Measurements from ENCODE around the gene ANKRD53.
"Not testable (repeated sequence)": the region's sequence is repeated elsewhere in the genome, so short reads cannot be mapped to it uniquely, and the experiment has no call there.

Gene ANKRD53

DNA sequence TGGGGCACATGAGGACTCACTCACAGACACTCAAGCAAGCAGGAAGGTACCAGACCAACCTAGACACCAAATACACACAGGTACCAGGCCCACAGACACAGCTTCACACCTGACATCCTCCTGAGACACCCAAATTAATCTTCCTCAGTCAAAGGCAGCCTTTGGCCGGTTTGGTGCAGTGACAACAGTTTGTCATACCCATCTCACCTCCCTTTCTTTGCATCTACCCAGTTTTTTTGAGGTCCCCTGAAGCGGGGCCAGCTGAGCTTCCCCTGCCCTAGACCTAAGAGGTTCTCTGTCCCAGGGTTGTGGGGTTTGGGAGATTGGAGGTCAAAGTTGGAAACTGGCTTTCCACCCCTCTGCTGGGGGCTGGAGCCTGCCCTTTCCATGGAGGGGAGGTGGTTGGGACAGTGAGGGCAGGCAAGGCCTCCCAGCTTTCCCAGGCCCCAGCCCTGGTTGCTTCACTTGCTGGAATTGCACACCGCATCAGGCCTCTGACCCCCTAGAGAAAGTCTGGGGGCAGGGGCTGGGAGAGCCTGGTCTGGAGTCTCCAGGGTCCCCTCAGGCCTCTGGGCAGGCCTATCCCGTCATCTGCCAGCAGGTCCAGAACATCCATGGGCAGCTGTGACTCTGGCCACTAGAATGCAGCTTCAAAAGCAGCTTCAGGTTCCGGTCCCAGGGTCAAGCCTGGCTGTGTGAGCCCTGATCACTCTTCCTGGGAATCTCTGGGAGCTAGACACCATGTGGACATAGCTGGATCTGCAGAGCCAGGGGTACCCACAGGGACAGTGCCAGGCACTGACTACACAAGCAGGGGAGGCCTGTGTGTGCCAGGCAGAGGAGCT is 28.7 kb downstream of the ANKRD53 start:
- H3K9ac ChIP-seq (ENCODE audit: low read length), result no peak overlapping the region
- no peak overlapping the region for H3K4me2 ChIP-seq (ENCODE audit: low read depth, low read length)
- no peaks in the 10 kb centered on the region for H3K79me2 ChIP-seq (ENCODE audit: low read length)
- H3K4me1 ChIP-seq (ENCODE audit: low read length), result no peaks in the 10 kb centered on the region
- no peak for DNase-seq
- H3K4me3 ChIP-seq (ENCODE audit: low read length), result no peak overlapping the region
- no peaks in the 10 kb centered on the region for H3K9me3 ChIP-seq (replicated peaks; ENCODE audit: insufficient read depth, low read length)
- H3K9me2 ChIP-seq (replicated peaks; ENCODE audit: insufficient read depth, low read length), result no peaks in the 10 kb centered on the region
- no peak overlapping the region for H2AFZ ChIP-seq (ENCODE audit: low read length)
- H3F3A ChIP-seq (ENCODE audit: insufficient read depth, low read length), result no peaks in the 10 kb centered on the region
- H3K27ac ChIP-seq (ENCODE audit: low read length), result no peak overlapping the region
- no peaks in the 10 kb centered on the region for H3K27me3 ChIP-seq (replicated peaks; ENCODE audit: insufficient read depth, low read length)
- TF ChIP-seq EZH2phosphoT487 (IDR thresholded peaks at IDR 0.05; ENCODE audit: low read length), result no peak
- TF ChIP-seq, protein P1, sequence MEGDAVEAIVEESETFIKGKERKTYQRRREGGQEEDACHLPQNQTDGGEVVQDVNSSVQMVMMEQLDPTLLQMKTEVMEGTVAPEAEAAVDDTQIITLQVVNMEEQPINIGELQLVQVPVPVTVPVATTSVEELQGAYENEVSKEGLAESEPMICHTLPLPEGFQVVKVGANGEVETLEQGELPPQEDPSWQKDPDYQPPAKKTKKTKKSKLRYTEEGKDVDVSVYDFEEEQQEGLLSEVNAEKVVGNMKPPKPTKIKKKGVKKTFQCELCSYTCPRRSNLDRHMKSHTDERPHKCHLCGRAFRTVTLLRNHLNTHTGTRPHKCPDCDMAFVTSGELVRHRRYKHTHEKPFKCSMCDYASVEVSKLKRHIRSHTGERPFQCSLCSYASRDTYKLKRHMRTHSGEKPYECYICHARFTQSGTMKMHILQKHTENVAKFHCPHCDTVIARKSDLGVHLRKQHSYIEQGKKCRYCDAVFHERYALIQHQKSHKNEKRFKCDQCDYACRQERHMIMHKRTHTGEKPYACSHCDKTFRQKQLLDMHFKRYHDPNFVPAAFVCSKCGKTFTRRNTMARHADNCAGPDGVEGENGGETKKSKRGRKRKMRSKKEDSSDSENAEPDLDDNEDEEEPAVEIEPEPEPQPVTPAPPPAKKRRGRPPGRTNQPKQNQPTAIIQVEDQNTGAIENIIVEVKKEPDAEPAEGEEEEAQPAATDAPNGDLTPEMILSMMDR (IDR thresholded peaks at IDR 0.05; ENCODE audit: low read length), result no peak
- no peak for TF ChIP-seq EZH2 (optimal IDR thresholded peaks at IDR 0.05; ENCODE audit: low read depth, low read length)
- H4K20me1 ChIP-seq (ENCODE audit: insufficient read depth, low read length), result no peaks in the 10 kb centered on the region
- H3K36me3 ChIP-seq (replicated peaks; ENCODE audit: insufficient read depth, low read length), result no peaks in the 10 kb centered on the region

DNA sequence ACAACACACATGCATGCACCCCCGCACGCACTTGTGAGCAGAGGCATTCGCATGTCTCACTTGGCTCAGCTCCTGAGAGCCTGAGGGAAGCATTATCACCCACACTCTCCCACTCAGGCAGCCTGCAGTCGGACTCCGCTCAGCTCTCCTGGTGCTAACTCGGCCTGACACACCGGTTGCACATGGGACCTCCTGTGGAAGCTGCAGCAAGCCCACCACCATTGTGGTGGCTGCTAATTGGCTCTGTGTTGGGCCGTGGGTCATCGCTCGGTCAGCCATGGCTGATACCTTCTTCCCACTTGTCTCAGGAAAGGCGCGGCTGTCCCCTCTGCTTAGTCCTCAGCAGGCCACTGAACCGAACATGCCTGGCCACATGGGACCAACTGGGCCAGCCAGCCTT is 29.9 kb downstream of the ANKRD53 start:
- Histone ChIP-seq H3K4me2 (ENCODE audit: low read depth, low read length) (no peak overlapping the region), H2AFZ (ENCODE audit: low read length) (no peak overlapping the region), H3K4me1 (ENCODE audit: low read length) (no peaks in the 10 kb centered on the region), H3K27me3 (replicated peaks; ENCODE audit: insufficient read depth, low read length) (no peaks in the 10 kb centered on the region), H3K9me2 (replicated peaks; ENCODE audit: insufficient read depth, low read length) (no peaks in the 10 kb centered on the region), H3F3A (ENCODE audit: insufficient read depth, low read length) (no peaks in the 10 kb centered on the region), H4K20me1 (ENCODE audit: insufficient read depth, low read length) (no peaks in the 10 kb centered on the region), H3K27ac (ENCODE audit: low read length) (no peak overlapping the region), H3K36me3 (replicated peaks; ENCODE audit: insufficient read depth, low read length) (no peaks in the 10 kb centered on the region), H3K4me3 (ENCODE audit: low read length) (no peak overlapping the region), H3K9ac (ENCODE audit: low read length) (no peak overlapping the region), H3K9me3 (replicated peaks; ENCODE audit: insufficient read depth, low read length) (no peaks in the 10 kb centered on the region), H3K79me2 (ENCODE audit: low read length) (no peaks in the 10 kb centered on the region)
- DNase-seq, result no peak
- TF ChIP-seq EZH2 (optimal IDR thresholded peaks at IDR 0.05; ENCODE audit: low read depth, low read length) (no peak), EZH2phosphoT487 (IDR thresholded peaks at IDR 0.05; ENCODE audit: low read length) (no peak)
- TF ChIP-seq, protein P1 (IDR thresholded peaks at IDR 0.05; ENCODE audit: low read length), result no peak

DNA sequence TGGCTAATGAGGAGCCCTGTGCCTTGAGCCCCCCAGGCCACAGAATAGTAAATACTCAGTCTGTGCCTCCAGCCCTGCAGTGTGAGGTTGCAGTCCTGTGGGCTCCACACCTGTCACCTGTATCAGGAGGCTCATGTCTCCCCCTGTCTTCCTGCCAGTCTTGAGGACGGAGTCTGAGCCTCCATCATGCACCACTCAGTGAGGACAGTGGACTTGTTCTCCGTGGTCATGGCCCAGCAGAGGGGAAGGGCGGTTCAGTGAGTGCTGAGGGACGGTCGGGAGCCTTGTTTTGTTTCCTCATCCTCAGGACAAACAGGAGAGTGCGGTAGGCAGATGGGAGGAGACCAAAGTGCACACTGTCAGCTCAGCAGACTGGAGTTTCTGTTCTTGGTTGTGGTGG is 33.4 kb downstream of the ANKRD53 start:
- not testable (repeated sequence) for H3K27ac ChIP-seq (ENCODE audit: low read length); H3K79me2 ChIP-seq (ENCODE audit: low read length); H3K4me2 ChIP-seq (ENCODE audit: low read depth, low read length); H2AFZ ChIP-seq (ENCODE audit: low read length); H4K20me1 ChIP-seq (ENCODE audit: insufficient read depth, low read length); H3K9ac ChIP-seq (ENCODE audit: low read length); H3K27me3 ChIP-seq (replicated peaks; ENCODE audit: insufficient read depth, low read length); H3K4me1 ChIP-seq (ENCODE audit: low read length); H3K36me3 ChIP-seq (replicated peaks; ENCODE audit: insufficient read depth, low read length); H3K4me3 ChIP-seq (ENCODE audit: low read length); DNase-seq; H3F3A ChIP-seq (ENCODE audit: insufficient read depth, low read length); H3K9me3 ChIP-seq (replicated peaks; ENCODE audit: insufficient read depth, low read length); H3K9me2 ChIP-seq (replicated peaks; ENCODE audit: insufficient read depth, low read length)

GRCh38 chr2:71018625-71019024 is 40.2 kb downstream of the ANKRD53 start:
- TF ChIP-seq EZH2 (optimal IDR thresholded peaks at IDR 0.05; ENCODE audit: low read depth, low read length) (no peak), EZH2phosphoT487 (IDR thresholded peaks at IDR 0.05; ENCODE audit: low read length) (no peak)
- TF ChIP-seq, protein P1 (IDR thresholded peaks at IDR 0.05; ENCODE audit: low read length), result no peak
- Histone ChIP-seq H4K20me1 (ENCODE audit: insufficient read depth, low read length) (no peaks in the 10 kb centered on the region), H3K27me3 (replicated peaks; ENCODE audit: insufficient read depth, low read length) (no peaks in the 10 kb centered on the region), H3K27ac (ENCODE audit: low read length) (no peak overlapping the region), H3F3A (ENCODE audit: insufficient read depth, low read length) (no peaks in the 10 kb centered on the region), H3K9me2 (replicated peaks; ENCODE audit: insufficient read depth, low read length) (no peaks in the 10 kb centered on the region), H3K4me1 (ENCODE audit: low read length) (peaks cover under 1% of the 10 kb centered on the region; the same call in 1 of the 2 replicates), H3K4me2 (ENCODE audit: low read depth, low read length) (no peak overlapping the region), H3K9me3 (replicated peaks; ENCODE audit: insufficient read depth, low read length) (no peaks in the 10 kb centered on the region), H3K36me3 (replicated peaks; ENCODE audit: insufficient read depth, low read length) (no peaks in the 10 kb centered on the region), H2AFZ (ENCODE audit: low read length) (no peak overlapping the region), H3K79me2 (ENCODE audit: low read length) (no peaks in the 10 kb centered on the region), H3K9ac (ENCODE audit: low read length) (no peak overlapping the region), H3K4me3 (ENCODE audit: low read length) (no peak overlapping the region)
- DNase-seq, result no peak

- not testable (repeated sequence) for H3K36me3 ChIP-seq (replicated peaks; ENCODE audit: insufficient read depth, low read length); H2AFZ ChIP-seq (ENCODE audit: low read length); H3K27ac ChIP-seq (ENCODE audit: low read length); H3F3A ChIP-seq (ENCODE audit: insufficient read depth, low read length); H3K9me2 ChIP-seq (replicated peaks; ENCODE audit: insufficient read depth, low read length); H3K4me1 ChIP-seq (ENCODE audit: low read length); H3K27me3 ChIP-seq (replicated peaks; ENCODE audit: insufficient read depth, low read length); H3K4me2 ChIP-seq (ENCODE audit: low read depth, low read length); DNase-seq; H3K9me3 ChIP-seq (replicated peaks; ENCODE audit: insufficient read depth, low read length); H3K79me2 ChIP-seq (ENCODE audit: low read length); H3K9ac ChIP-seq (ENCODE audit: low read length); H3K4me3 ChIP-seq (ENCODE audit: low read length); H4K20me1 ChIP-seq (ENCODE audit: insufficient read depth, low read length)
Measured at GRCh38 chr2:71019989-71020388, 41.6 kb downstream of the ANKRD53 start.

All from MM.1S (cell line).